ENCODE measurements around the gene BHLHA9.
"Not testable (repeated sequence)": the region's sequence is repeated elsewhere in the genome, so short reads cannot be mapped to it uniquely, and the experiment has no call there.

BHLHA9 gene

DNA sequence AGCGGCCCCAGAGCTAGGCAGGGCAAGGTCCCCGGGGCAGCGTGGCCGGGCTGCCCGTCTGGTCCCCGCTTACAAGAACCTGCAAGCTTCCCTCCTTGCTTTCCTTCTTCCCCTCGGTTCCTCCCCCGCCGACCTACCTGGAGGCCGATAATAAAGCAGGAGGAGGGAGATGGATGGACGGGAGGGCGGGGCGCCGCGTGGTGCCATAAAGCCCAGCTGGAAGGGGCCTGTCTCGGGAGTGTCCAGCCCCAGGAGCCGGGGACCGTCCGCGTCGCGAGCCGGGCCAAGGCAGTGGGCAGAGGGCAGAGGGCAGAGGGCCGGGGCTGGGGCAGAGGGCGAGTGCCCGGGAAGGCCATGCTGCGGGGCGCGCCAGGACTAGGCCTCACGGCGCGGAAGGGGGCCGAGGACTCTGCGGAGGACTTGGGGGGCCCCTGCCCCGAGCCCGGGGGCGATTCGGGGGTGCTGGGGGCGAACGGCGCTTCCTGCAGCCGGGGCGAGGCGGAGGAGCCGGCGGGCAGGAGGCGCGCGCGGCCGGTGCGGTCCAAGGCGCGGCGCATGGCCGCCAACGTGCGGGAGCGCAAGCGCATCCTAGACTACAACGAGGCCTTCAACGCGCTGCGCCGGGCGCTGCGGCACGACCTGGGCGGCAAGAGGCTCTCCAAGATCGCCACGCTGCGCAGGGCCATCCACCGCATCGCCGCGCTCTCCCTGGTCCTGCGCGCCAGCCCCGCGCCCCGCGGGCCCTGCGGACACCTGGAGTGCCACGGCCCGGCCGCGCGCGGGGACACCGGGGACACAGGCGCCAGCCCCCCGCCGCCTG is at the start of gene BHLHA9:
Gene BHLHA9, plus strand, starts transcription at position 235 of the 820 bp plus-strand sequence. Its CDS starts 120 bp downstream, at position 355.
- no peak for DNase-seq

DNA sequence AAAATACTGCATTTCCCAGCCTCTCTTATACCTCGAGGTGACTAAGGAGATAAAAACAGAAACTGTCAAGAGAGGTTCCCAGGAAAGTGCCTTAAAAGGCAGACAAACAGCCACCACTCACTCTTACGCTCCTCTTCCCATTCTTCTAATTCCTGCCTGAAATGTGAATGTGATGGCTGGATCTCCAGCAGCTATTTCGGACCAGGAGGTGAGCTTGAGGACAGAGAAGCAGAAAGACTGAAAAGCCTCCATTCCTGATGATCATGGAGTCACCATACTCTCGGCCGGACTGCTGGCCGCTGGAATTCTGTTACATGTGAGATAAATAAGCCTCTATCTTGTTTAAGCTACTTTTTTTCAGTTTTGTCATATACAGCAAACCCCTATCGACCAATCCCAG is 49.0 kb upstream of the BHLHA9 start:
- DNase-seq: no peak

DNA sequence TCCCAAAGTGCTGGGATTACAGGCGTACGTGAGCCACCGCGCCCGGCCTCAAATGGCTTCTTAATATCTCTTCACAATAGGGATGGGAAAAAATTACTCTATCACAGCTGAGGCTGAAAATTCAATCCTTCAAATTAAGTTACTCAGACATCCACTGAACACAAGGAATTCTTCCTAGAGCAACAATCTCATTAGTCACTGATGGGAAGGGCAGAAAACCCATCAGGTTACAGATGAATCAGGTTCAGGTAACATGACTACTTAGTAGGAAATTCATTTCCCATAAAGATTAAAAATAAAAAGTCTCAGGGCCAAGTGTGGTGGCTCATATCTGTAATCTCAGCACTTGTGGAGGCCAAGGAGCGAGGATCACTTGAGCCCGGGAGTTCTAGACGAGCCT is 47.9 kb upstream of the BHLHA9 start:
- DNase-seq: no peak

DNA sequence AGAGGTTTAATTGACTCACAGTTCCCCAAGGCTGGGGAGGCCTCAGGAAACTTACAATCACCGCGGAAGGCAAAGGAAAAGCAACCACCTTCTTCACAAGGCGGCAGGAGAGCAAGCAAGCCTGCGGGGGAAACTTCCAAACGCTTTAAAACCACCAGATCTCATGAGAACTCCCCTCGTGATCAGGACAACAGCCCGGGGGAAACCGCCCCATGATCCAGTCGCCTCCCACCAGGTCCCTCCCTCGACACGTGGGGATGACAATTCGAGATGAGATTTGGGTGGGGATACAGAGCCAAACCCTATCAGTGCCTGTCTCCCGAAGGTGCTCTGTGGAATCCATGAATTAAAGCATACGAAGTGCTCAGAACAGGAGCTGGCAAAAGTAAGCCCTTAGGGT is 46.6 kb upstream of the BHLHA9 start:
- DNase-seq: no peak

DNA sequence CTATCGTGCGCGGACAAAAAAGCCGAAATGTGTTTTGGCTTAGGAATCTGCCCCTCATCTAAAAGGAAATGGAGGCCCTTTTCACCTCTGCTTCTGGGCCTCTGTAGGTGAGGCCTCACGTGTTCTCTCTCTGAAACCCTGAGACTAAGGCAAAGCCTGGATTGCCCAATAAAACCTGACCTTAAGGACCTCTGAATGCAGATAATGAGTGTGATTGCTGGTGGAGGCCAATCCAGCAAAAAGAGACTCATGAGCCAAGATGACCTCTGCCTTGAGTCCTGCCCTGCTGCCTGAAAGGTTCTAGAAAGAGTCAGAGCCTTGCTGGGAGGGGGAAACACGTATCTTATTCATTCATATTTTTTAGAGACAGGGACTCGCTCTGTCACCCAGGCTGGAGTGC is 45.9 kb upstream of the BHLHA9 start:
- DNase-seq: no peak

DNA sequence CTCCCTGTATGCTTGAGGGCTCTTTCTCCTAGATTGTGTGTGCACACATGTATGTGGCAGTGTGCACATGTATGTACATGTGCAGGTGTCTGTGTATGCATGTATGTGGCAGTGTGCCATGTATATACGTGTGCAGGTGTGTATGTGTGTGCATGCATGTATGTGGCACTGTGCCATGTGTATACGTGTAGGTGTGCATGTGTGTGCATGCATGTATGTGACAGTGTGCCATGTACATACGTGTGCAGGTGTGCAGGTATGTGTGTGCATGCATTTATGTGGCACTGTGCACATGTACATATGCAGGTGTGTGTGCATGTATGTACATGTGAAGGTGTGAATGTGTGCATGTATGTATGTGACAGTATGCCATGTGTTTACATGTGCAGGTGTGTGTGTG is 43.9 kb upstream of the BHLHA9 start:
- DNase-seq: no peak

DNA sequence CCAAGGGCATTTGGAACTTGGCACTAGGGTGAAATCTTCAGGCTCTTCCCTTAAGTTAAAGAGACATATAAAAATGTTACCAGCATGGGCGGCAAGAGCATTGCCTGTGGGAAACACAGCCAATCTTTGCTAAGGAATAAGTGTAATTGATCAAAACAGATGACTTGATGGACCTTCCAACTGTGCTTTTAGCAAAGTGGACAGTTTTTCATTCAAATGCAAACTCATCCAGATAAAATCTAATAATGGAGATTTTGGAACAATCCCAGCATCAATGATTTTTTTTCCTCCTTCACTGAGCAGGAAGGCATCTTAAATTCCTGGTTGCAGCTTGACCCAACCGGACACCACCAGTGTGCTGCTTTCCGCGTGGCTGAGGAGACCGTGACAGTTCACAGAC is 42.9 kb upstream of the BHLHA9 start:
- DNase-seq: no peak

DNA sequence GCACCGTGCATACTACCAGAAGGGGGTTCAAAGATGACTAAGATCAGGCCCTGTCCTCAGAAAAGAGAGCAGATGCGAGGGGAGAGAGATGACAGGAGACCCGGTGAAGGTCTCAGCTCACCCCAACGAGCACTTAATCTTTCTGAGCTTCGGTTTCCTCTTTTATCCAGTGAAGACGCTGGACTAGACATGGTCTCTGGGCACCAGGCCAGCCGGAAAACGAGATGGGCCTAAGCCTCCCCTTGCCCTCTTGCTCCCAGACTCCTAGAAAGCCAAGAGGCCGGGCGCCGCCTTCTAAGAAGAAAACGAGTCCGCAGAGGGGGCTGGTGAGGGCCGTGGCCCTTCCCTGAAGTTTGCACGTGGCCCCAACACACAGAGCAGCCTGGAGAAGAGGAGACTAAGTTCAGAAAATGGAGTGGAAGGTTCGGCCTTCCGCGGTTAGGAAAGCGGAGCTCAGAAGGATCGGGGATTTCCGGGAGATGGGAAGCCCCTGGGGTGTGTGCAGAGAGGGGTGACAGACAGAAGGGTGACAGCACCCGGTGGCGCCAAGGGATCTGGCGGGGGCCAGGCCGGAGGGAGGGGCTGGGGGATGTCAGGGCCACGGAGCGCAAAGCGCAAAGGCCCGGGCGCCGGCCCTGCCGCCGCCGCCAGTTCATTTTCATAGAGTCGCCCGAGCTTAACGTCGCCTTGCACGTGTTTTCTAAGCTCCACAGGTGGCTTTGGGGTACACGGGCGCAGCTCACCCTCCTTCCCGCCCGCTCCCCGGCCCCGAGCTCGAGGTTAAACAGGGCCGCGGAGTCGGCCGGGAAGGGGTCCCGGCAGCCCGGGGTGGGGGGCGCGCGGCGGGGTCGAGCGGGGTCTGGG is 42.1 kb upstream of the BHLHA9 start:
- no peak for DNase-seq

DNA sequence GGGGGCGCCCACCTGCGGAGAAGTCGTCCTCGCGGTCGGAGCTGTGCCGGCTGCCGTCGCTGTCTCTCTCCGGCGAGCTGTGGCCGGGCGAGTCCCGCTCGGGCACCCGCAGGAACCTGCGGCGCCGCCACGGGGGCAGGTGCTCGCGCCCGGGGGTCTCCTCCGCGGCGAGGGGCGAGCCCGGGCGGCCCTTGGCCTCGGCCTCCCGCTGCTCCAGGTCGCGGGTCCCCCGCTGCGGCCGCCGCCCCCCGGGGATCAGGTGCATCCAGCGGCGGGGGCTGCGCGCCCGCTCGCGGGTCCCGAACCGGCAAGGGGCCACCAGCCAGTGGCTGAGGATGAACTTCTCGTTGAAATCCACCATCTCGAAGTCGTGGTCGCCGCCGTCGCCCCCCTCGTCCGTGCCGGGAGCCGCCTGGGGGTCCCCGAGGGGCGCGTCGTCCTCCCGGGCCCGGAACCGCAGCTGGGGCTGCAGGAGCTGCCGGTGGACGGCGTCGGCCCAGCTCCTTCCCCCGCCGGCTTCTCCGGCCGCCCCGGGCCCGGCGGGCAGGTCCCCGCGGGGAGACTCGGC is 41.4 kb upstream of the BHLHA9 start:
- no peak for DNase-seq

DNA sequence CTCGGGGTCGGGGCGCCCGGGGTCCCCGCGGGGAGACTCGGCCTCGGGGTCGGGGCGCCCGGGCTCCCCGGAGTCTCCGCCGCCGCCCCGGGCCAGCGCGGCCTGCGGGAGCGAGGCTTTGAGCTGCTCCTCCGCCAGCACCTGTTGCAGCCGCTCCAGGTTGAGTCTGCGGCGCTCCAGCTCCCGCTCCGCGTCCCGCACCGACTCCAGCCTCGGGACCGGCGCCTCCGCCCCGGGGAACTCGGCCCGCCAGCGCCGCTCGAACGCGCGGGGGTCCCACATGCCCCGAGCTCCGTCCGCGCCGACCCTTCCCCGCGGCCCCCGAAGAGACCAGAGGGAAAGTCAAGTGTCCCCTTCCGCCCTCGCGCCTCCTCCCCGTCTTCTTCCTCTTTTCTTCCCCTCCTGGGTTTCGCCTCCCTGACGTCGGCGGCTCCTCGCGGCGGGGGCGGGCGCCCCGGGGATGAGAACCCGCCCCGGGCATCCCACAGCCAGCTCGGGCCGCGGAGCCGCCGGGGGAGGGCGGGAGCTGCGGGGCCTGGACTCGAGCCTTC is 40.8 kb upstream of the BHLHA9 start:
- DNase-seq: peak in 1 of 2 donors; percentile 36

DNA sequence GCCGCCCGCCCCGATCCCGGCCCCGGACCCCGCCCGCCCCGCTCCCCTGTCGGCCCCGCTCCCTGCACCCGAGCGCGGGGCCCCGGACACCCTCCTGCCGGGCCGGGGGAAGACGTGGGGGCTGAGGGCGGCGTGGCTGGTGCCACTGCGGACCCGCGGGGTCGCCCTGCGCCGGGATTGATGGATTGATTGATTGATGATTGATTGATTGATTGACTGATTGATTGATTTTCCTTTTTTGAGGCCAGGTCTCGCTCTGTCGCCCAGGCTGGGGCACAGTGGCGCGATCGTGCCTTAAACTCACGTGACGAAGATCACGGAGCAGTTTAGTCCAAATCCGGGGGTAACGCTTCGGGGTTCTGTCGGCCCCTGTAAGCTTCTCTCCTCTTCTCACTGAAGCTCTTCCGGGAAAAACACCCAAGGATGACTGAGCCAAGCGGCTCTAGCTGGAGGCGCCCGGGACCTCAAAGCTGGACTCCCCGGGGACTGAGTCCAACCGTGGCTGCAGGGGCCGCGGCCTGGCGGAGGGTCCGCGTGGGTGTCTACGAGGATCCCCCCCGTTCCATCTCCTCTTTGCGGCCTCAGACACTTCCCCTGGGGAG is 40.2 kb upstream of the BHLHA9 start:
- no peak for DNase-seq

DNA sequence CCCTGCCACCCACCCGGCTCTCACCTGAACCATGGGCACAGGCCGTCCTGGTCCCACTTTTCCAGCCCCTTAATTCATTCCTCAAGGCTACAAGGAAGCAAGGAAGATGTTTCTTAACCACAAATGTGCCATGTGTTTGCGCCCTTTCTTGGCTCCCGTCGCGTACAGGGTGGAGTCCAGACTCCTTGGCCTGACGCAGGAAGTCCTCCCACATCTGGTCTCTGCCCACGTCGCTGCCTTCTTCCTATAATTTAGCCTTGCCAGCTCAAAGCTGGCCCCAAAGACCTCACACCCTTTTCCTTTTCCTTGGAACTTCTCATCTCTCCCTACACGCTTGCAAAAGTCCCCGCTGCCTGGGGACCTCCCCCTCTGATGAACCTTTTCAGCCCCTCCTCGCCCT is 38.8 kb upstream of the BHLHA9 start:
- no peak for DNase-seq

DNA sequence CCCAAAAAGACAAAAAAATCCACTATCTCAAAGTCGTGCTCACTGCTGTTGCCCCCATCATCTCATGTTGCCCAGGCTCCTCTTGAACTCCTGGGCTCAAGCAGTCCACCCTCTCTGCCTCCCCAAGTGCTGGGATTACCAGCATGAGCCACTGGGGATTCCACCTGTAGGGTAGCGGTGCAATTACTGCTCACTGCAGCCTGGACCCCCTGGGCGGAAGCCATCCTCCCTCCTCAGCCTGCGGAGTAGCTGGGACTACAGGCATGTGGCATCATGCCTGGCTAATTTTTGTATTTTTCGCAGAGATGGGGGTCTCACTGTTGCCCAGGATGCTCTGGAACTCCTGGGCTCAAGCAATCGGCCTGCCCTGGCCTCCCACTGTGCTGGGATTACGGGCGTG is 37.9 kb upstream of the BHLHA9 start:
- no peak for DNase-seq

DNA sequence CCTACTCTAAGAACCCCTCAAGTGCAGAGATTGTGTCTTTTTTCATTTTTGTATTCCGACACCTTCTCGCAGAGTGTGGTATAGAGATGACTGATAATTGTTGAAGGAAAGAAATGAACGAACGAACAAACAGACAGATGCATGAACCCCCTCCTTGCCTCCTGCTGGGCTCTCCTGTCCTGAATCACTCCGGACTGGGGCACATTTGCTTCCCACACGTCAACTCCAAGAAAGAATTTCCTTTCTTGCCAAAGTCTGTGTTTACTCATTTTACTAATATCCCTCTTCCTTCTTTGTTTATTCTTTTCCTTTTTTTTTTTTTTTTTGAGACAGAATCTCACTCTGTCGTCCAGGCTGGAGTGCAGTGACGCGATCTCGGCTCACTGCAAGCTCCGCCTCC is 37.5 kb upstream of the BHLHA9 start:
- DNase-seq: no peak

DNA sequence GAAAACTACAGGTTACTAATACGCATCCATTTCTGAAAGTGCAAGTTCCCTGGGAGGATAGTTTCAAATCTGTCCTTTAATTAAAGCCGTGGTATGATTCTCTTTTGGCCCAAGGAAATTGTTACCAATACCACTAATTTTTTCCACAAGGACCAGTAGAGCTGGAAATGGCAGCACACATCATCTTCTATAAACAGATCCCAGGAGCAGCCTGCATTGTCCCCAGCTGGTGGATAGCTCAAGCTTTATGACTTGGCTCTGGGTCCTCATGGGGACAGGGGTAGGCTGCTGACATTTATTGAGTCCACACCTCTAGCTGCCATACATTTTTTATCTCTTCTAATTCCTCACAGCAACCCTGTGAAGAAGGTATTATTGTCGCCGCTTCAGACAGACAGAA is 35.8 kb upstream of the BHLHA9 start:
- no peak for DNase-seq

DNA sequence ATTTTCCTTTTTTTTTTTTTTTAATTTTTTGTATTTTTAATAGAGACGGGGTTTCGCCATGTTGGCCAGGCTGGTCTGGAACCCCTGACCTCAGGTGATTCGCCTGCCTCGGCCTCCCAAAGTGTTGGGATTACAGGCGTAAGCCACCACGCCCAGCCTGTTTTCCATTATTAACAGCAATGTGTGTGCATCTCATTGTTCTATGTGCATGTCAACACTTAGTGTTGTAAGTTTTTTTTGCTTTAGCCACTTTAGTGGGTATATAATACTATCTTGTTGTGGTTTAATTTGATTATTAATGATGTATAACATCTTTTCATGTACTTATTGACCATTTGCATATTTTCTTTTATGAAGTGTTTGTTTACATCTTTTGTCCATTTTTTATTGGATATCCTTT is 32.8 kb upstream of the BHLHA9 start:
- DNase-seq: no peak

DNA sequence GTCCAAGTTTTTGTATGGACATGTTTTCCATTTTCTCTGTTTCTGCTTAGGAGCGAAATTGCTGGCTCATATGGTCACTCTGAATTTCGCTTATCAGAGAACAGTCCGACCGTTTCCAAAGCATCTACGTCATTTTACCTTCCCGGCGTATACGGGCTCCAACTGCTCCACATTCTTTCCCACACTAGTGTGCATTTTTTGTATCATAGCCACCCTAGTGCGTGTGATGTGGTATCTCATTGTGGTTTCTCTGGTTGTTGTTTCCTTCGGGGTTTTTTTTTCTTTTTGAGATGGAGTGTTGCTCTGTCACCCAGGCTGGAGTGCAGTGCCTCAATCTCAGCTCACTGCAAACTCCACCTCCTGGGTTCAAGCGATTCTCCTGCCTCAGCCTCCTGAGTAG is 31.0 kb upstream of the BHLHA9 start:
- DNase-seq: no peak

DNA sequence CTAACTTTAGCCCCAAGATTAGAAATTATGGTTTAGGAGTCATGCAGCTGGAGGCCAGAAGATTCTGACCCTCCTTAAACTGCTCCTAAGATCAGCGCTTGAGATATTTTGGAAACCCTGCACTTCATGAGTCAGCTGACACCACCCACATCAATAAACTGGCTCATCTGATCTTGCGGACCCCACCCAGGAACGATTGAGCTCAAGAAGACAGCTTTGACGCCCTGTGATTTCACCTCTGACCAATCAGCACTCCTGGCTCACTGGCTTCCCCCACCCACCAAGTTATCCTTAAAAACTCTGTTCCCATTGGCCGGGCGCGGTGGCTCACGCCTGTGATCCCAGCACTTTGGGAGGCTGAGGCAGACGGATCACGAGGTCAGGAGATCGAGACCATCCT is 29.8 kb upstream of the BHLHA9 start:
- DNase-seq: not testable (repeated sequence)

DNA sequence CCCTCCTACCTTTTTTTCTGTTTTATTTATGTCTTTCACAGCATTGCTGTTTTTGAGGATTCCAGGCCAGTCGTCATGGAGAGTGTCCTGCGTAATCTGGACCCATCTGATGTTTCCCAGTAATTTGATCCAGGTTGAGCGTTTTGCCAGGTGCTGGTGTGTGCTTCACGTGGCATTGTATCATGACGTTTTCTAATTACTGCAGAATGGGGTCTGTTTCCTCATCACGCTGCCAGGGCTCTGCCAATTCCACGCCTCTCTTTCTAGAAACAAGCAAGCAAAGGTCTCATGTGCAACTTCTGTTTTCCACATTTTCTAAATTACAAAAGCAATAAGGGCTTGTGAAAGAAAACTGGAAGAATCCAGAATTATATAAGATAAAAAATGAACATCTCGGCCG is 28.3 kb upstream of the BHLHA9 start:
- DNase-seq: no peak

DNA sequence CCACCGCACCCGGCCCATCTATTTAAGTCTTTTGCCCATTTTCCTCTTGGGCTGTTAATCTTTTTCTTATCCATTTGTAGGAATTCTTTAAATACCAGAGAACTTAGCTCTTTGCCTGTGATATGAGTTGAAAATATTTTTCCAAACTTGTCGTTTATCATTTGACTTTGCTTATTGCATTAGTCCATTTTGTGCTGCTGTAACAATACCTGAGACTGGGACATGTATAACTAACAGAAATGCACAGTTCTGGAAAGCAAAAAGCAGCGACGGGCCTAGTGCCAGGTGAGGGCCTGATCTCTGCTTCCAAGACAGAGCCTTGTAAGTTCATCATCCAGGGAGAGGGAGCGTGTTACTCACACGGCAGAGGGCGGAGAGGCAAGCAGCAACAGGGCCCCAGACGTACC is 25.6 kb upstream of the BHLHA9 start:
- DNase-seq: no peak

DNA sequence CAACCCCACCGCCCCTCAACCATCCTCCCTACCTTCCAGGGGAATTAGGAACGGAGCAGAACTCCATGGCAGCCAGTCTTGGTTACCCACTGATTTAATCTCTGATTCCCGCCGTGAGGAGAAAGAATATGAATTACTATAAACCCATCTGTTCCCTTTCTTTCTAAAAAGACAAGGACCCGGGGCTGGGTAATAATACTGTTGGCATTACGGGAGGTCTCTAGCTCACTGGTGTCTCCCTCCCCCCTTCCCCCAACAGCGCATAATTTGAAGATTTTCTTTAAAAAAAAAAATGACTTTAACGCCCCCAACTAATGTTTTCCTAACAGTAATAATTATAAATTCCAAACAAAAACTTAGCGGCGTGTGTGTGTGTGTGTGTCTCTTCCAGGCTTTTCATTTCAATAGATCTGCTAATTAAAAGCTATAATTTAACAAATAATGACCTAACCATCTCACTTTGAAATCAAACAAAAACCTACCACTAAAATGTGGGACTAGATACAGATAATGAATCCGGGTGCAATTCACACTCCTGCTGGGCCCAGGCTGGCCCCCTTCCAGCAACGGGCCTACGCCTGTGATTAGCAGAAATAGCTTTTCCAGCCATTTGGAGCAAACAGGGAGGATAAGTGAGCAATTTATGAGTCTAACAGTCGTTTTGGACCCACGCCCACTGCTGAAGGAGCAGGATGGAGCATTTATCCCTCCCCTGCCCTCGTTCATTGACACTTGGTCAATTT is 18.2 kb upstream of the BHLHA9 start:
- DNase-seq: no peak

DNA sequence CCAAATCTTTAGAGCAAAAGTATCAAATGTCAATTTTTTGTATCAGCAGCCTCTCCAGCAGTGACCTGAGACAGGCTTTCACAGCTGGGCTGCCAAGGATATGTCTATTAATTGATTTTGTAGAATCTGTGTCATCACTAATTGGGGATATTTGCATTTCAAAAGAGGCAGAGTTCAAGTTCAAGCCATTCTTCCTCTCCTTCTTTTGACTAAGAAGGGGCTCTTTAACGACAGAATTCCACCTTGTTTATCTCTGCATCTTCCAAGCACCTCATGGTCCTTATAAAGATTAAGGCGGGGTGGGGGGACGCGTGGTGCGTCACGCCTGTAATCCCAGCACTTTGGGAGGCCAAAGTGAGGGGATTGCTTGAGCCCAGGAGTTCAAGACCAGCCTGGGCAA is 15.2 kb upstream of the BHLHA9 start:
- DNase-seq: no peak

All from hippocampal formation (tissue), 2 donors.